ENCODE results near the gene MGAT5.

MGAT5 gene

DNA sequence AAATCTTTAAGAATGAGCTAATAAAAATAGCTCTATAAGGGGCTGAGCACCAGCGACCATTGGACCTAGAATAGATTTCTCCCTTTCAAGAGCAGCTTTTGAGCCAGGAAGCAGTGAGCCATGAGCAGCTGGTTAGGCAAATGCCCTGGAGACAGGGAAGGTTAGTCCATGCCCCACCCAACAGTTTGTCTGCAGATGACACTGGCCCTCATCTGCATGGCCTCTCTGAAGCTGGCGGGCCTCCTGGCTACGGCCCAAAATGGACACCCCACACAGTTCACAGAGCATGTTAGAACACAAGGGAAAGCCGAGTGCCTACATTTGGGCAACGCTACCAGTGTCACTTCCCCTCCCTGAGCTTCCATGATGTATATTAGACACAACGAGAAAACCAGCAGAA, 201.1 kb downstream of the MGAT5 start:
- DNase-seq (ENCODE audit: insufficient read length, low spot score) (no peak), FAIRE-seq (no peak)
- no peak for TF ChIP-seq POLR2A (IDR thresholded peaks at IDR 0.05; ENCODE audit: low read depth, low read length)

DNA sequence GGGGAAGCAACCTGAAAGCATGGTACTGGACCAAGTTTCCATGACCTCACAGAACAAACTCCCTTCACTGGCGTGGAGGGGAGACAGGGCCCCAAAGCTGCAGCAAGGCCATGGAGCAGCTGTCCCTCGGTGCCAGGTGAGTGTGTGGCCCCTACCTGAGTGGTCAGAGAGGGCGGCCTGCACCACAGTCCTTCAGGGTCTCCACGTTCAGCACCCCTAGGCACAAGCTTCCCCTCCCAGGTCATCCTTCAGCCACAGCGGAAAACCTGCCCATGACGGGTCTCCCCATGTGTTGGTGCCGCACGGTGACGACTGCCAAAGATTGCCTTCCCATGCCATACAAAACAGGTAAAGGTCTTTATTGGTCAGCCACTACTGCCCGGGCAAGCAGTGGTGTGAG, 201.6 kb downstream of the MGAT5 start:
- TF ChIP-seq POLR2A (IDR thresholded peaks at IDR 0.05; ENCODE audit: low read depth, low read length), result no peak

DNA sequence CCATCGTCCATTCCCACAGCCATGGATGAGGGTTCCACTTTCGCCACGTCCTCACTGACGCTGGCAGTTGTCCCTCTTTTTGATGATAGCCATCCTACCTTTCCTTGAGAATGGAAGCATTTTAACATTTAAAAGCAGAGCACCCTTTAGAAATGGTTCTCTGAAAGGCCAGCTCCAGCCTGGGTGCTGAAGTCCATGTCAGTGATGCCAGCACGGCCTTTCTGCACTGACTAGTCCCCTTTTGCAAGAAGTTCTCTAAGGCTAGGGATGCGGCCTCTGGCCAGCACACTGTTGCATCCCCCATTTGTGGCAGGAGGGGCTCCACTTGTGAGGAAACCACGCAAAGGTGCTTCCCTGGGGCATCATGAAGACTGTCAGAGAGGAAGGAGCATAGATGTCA, 203.5 kb downstream of the MGAT5 start:
- TF ChIP-seq POLR2A (IDR thresholded peaks at IDR 0.05; ENCODE audit: low read depth, low read length), result no peak

More for the DNA sequence above, 201.6 kb downstream of the MGAT5 start:
- FAIRE-seq (no peak), DNase-seq (ENCODE audit: insufficient read length, low spot score) (no peak)

DNA sequence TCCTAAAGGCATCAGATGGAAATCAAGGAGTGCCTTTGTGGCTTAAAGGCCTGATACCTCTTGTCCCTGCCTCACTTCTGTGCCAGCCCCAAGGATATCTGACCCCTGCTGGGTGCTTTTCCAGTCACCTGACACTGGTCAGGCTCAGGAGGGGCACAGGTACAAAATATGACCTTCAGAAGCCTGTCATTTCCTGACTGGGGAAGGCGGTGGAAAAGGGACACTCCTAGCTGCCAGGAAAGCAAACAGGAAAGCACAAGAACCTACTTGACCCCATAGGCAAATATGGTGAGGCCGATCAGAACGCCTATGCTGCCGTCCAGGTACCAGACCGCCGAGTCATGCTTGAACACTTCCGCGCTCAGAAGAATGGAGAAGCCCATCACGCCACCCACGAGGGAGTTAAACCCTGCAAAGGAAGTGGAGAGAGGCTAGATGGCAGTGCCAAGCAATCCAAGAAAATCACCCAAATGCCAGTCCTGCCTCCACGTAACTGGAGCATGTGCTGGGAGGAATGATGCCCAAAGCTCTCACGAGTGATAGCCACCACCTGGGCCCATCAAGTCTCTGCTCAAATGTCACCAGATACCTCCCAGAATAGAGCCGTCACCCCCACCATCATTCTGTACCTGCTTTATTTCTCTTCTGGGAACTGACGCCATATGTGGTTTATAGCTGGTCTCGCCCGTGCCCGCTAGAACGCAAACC, 204.0 kb downstream of the MGAT5 start:
- FAIRE-seq, result no peak

More for the DNA sequence above, 203.5 kb downstream of the MGAT5 start:
- DNase-seq (ENCODE audit: insufficient read length, low spot score) (no peak), FAIRE-seq (no peak)

DNA sequence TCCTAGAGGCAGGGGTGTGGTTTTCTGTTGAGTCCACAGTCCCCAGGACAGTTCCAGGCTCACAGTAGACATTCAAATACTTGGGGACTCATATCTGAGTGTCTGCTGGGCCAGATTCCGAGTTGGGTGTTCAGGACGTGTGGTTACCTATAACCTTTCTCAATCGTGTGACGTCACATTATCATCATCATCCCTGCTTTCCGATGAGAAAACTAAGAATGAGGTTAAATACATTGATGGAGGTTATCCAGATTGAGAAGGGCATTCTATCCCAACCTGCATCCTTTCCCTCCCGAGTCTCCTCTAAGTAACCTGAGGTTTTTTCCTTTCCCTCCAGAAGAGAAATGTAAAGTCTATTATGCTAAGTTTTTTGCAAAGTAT, 204.6 kb downstream of the MGAT5 start:
- TF ChIP-seq POLR2A (IDR thresholded peaks at IDR 0.05; ENCODE audit: low read depth, low read length), result no peak
- DNase-seq (ENCODE audit: insufficient read length, low spot score) (no peak), FAIRE-seq (no peak)

More for the DNA sequence above, 204.0 kb downstream of the MGAT5 start:
- TF ChIP-seq POLR2A (IDR thresholded peaks at IDR 0.05; ENCODE audit: low read depth, low read length), result no peak
- DNase-seq (ENCODE audit: insufficient read length, low spot score), result no peak

DNA sequence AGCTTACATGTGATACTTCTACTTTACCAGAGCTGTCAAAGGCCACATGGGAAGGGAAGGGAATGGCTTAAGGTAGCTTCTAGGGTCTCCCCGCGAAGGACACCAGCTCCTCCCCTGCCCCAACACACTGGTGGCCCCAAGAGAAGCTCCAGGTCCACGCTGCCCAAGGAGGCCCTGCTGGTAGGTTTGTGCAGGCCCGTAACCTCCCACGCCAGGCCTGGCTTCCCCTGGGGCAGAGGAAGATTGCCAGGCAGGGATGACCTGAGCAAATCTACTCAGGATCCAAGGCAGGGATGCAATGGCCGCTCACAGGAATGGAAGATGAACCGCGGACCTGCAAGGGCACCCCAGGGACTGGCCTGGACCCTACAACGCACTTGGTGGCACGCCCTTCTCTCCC, 205.1 kb downstream of the MGAT5 start:
- no peak for TF ChIP-seq POLR2A (IDR thresholded peaks at IDR 0.05; ENCODE audit: low read depth, low read length)
- DNase-seq (ENCODE audit: insufficient read length, low spot score) (no peak), FAIRE-seq (no peak)

DNA sequence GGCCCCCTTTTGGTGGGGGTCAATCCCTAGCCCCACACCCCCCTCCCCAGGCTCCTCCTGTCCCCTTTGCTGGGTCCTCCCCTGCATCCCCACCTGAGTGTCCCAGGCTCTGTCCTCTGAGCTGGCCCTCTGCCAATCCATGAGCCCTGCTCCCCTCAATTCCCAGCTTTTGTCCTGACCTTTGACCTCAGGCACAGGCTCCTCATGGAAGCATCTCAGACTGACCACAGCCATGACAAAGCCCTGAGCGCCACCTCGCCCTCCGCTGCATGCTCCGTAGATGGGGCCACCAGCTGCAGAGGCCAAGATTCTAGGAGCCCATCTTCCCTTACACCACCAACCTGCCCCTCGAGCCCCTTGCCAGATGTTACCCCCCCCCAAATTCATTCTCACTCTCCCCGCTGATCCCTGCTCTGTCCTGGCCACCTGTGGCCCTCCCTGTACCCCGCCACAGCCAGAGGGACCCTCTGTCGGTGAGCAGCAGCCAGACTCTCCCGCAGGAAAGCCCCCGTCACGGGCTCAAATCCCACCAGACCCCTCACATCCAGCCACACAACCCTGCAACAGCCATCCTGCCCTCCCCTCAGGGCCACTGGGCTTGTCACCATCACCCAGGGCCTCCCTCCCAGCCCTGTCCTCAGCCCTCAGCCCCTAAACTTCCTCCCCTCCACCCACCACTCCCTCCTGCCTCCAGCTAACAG, 206.0 kb downstream of the MGAT5 start:
- FAIRE-seq (no peak), DNase-seq (ENCODE audit: insufficient read length, low spot score) (no peak)
- no peak for TF ChIP-seq POLR2A (IDR thresholded peaks at IDR 0.05; ENCODE audit: low read depth, low read length)

DNA sequence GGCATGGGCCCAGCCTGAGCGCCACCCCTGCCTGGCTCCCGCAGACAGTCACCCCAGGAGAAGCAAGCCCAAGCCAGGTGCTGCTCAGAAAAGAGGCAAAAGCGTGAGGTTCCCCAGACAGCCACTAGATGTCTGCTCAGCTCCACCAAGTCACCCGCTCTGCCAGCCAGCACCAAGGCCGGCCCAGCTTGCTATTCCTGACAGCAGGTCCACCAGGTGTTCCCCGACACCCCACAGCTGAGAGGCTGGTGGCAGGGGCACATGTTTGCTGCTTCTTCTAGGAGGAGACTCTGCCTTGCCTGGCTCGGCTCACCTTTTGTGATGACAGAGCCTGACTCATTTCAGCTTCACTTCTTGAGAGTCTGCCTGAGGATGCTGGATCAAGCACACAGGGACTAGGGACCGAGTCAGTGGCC, 206.7 kb downstream of the MGAT5 start:
- no peak for FAIRE-seq

DNA sequence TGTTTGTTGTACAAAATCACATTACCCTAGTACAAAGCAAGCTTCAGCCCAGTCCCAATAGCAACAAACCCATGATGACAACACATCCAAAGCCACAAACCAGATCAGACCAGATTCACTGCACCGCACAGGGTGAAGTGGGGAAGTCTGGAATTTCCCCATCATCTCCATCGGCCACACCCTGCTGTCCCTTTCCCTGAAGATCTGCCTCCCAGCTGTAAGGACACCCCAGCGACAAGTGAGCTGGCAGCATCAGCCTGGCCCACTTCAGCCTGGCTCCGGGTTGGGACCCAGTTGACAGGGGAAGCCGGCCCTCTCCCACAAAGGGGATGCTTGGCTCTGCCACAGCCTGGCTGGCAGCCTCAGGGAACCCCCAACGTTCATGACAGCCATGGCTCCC, 207.6 kb downstream of the MGAT5 start:
- no peak for TF ChIP-seq POLR2A (IDR thresholded peaks at IDR 0.05; ENCODE audit: low read depth, low read length)
- DNase-seq (ENCODE audit: insufficient read length, low spot score), result peak; percentile 47
- FAIRE-seq, result no peak

More for the DNA sequence above, 206.7 kb downstream of the MGAT5 start:
- peak; percentile 61 for DNase-seq (ENCODE audit: insufficient read length, low spot score)
- TF ChIP-seq POLR2A (IDR thresholded peaks at IDR 0.05; ENCODE audit: low read depth, low read length), result no peak

DNA sequence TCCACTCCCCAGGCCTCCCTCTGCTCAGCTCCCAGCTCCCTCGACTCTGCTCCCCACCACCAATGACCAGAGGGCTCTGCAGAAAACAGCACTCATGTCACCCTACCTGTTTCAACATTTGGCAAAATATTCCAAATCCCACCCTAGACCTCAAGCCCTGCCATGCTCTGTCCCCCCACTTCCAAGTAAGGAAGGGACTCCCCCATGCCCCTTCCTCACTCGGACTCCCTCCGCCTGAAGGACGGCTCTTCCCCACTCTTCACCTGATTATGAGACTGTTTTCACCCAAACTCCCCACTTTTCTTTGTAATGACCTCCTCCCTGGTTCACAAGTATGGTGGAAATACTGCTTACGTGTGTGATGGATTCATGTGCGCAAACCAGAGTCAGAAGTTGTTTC, 208.4 kb downstream of the MGAT5 start:
- DNase-seq (ENCODE audit: insufficient read length, low spot score), result no peak
- TF ChIP-seq POLR2A (IDR thresholded peaks at IDR 0.05; ENCODE audit: low read depth, low read length), result no peak
- FAIRE-seq, result no peak

DNA sequence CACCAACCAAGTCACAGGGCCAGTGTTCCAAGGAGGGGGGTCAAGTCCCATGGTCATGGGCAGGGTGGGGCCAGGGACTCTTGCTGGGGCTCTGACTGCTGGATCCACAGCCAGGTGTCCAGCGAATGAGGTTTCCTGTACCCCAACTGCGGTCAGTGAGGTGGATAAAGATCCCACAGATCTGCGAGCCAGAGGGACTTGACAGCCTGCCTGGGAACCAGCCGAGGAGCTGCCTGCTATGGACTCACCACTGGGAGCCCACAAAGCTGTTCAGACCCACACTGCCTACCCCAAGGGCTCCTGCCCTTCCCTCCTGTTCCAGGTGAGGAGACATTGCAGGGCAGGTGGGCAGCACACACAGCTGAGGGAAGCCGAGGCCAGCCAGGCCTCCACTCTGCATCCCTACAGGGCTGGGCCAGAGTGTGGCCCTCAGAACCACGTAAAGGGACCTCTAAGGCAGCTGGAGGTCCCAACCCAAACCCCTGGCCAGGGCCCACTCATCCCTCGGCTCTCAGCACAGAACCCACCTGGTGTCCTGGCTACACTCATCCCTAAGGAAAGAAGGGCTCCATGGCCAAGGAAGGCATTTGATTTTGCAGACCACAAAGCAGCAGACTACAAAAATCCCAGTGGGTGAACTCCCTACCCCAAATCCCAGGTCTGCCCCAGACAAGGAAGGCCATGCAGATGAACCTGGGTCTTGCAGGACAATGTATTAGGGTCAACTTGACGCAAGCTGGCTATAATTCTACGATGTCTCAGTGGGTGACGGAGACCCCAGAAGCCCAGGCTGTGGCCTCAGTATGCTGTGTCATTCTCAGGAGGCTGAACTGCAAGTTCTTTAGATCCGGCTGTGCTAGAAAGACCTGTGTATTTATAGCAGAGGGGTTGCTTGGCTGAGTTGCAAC, 209.2 kb downstream of the MGAT5 start:
- DNase-seq (ENCODE audit: insufficient read length, low spot score) (no peak), FAIRE-seq (no peak)
- TF ChIP-seq POLR2A (IDR thresholded peaks at IDR 0.05; ENCODE audit: low read depth, low read length), result no peak

DNA sequence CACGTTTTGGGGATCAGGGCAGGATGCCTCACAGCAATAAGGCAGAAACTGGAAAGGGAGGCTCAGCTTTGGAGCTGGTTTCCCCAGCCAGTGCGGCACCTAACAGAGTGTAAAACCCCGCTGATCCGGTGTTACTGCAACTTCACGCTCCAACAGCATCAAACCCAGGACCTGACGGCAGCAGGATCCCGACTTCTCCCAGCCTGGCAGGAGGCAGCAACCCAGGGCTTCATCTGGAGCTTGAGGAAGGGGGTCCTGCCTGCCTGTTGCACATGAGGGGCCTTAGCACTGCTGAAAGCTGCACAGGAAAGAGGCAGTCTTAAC, 209.8 kb downstream of the MGAT5 start:
- FAIRE-seq (no peak), DNase-seq (ENCODE audit: insufficient read length, low spot score) (no peak)
- TF ChIP-seq POLR2A (IDR thresholded peaks at IDR 0.05; ENCODE audit: low read depth, low read length), result no peak

DNA sequence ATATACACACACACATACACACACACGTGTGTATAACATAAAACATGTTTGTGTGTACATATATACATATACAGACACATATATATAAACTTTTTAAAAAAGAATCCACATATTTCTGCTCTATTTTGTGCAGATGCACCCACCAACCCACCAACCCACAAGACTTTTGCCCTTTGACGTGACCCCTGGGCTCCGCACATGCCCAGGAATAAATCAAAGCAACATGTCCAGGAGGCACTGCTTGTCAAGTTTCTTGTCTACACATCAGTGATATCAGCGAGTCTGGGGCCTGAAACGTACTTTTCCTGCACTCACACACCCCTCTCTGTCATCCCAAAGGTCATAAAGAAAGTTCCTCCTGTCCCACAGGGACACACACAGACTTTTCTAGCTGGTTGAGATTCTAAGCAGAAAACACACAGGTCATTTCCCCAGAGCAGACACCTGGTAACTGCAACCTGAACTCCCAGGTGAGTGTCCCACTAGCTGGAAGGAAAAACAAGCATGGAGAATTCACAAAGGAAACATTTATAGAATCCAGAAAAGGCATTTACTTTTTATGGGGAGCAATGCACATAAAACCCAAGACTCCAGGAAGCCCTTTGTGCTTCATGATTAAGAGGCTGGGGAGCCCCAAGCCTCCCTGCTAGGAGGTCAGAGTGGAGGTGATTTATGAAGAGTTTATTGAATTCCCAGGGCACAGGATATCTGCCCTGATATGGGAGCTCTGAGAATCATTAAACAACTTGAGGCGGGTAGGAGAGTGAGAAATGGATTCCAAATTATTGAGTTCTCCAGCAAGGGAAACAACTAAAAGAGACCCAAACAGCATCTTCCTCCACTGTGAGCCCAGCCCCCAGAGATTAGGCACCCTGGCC, 211.6 kb downstream of the MGAT5 start:
- TF ChIP-seq POLR2A (IDR thresholded peaks at IDR 0.05; ENCODE audit: low read depth, low read length), result no peak
- no peak for FAIRE-seq

More for the DNA sequence above, 211.6 kb downstream of the MGAT5 start:
- DNase-seq (ENCODE audit: insufficient read length, low spot score), result no peak
